ENCODE results near the gene PRKRIP1.
"Not testable (repeated sequence)": the region's sequence is repeated elsewhere in the genome, so short reads cannot be mapped to it uniquely, and the experiment has no call there.

Gene PRKRIP1

GRCh38 chr7:102400360-102400759, 4.2 kb downstream of the PRKRIP1 start:
- TF ChIP-seq, protein P1, sequence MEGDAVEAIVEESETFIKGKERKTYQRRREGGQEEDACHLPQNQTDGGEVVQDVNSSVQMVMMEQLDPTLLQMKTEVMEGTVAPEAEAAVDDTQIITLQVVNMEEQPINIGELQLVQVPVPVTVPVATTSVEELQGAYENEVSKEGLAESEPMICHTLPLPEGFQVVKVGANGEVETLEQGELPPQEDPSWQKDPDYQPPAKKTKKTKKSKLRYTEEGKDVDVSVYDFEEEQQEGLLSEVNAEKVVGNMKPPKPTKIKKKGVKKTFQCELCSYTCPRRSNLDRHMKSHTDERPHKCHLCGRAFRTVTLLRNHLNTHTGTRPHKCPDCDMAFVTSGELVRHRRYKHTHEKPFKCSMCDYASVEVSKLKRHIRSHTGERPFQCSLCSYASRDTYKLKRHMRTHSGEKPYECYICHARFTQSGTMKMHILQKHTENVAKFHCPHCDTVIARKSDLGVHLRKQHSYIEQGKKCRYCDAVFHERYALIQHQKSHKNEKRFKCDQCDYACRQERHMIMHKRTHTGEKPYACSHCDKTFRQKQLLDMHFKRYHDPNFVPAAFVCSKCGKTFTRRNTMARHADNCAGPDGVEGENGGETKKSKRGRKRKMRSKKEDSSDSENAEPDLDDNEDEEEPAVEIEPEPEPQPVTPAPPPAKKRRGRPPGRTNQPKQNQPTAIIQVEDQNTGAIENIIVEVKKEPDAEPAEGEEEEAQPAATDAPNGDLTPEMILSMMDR (IDR thresholded peaks at IDR 0.05; ENCODE audit: low read depth, low read length): no peak
- no peak for DNase-seq (ENCODE audit: extremely low read depth, low read depth)

DNA sequence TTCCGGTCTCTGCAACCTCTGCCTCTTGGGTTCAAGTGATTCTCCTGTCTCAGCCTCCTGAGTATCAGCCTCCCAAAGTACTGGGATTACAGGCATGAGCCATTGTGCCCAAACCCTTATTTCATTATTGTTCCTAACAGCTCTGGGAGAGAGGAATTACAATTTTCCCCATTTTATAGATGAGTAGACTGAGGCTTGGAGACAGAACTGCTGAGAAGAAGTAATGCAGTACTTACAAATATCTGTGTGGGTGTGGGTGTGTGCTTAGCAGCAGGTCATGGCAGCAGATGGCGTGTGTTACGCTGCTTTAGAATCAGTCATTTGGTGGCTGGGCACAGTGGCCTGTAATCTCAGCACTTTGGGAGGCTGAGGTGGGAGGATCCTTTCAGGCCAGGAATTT, 7.4 kb downstream of the PRKRIP1 start:
- TF ChIP-seq, protein P1 (IDR thresholded peaks at IDR 0.05; ENCODE audit: low read depth, low read length): no peak
- no peak for DNase-seq (ENCODE audit: extremely low read depth, low read depth)

- no peak for DNase-seq (ENCODE audit: extremely low read depth, low read depth)
- TF ChIP-seq, protein P1 (IDR thresholded peaks at IDR 0.05; ENCODE audit: low read depth, low read length): peak; percentile 60
These were observed 8.1 kb downstream of the PRKRIP1 start for GRCh38 chr7:102404005-102404861.

- DNase-seq (ENCODE audit: extremely low read depth, low read depth): not testable (repeated sequence)
These were observed 8.7 kb downstream of the PRKRIP1 start for GRCh38 chr7:102404862-102405188.

- TF ChIP-seq, protein P1 (IDR thresholded peaks at IDR 0.05; ENCODE audit: low read depth, low read length): no peak
These were observed 11.7 kb downstream of the PRKRIP1 start for GRCh38 chr7:102407910-102408309.

DNA sequence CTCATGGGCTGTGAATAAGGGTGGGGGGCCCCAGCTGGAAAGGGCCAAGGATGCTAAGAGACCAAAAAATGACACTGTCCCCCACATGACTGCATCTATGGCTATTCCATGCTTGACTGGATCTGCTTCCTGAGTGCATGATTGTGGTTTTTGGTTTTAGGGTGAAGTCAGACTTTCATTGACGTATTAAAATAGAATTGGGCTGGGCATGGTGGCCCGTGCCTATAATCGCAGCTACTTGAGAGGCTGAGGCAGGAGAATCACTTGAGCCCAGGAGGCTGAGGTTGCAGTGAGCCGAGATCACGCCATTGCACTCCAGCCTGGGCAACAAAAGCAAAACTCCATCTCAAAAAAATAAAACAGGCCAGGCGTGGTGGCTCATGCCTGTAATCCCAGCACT, 12.4 kb downstream of the PRKRIP1 start:
- DNase-seq (ENCODE audit: extremely low read depth, low read depth): not testable (repeated sequence)

More at GRCh38 chr7:102407910-102408309, 11.7 kb downstream of the PRKRIP1 start:
- no peak for DNase-seq (ENCODE audit: extremely low read depth, low read depth)

GRCh38 chr7:102409340-102409739, 13.2 kb downstream of the PRKRIP1 start:
- TF ChIP-seq, protein P1 (IDR thresholded peaks at IDR 0.05; ENCODE audit: low read depth, low read length): no peak
- no peak for DNase-seq (ENCODE audit: extremely low read depth, low read depth)

- DNase-seq (ENCODE audit: extremely low read depth, low read depth): no peak
- TF ChIP-seq, protein P1 (IDR thresholded peaks at IDR 0.05; ENCODE audit: low read depth, low read length): no peak
These were observed 14.0 kb downstream of the PRKRIP1 start for GRCh38 chr7:102410123-102410522.

All from AG09319 (cell line).